ENCODE results near the gene WDR11.

WDR11 gene

DNA sequence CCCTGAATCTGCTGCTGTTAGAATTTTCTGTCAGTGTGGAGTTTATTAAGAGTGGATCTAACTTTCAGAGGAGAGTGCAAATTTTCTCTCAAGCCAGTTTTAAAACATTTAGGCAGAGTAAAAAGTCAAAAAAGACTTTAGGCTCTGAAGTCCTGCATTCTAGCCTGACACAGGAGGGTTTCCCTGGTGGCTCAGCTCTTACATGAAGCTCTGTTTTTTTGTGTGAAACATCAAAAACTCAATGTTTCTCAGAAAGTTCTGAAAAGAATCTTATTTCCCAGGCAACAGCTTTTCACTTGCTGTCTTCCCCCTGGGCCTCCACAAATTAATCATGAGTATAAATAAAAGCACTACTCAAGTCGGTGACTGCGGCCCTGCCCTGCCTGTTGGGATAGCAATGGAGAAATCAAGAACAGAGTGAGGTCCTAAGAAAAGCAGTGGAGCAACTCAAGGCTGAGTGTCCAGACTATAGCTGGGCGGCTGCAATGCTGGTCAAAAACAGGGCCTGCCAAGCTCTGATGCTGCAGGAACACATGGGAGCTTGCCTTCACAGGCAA, 22.3 kb upstream of the WDR11 start:
- TF ChIP-seq, protein P1, sequence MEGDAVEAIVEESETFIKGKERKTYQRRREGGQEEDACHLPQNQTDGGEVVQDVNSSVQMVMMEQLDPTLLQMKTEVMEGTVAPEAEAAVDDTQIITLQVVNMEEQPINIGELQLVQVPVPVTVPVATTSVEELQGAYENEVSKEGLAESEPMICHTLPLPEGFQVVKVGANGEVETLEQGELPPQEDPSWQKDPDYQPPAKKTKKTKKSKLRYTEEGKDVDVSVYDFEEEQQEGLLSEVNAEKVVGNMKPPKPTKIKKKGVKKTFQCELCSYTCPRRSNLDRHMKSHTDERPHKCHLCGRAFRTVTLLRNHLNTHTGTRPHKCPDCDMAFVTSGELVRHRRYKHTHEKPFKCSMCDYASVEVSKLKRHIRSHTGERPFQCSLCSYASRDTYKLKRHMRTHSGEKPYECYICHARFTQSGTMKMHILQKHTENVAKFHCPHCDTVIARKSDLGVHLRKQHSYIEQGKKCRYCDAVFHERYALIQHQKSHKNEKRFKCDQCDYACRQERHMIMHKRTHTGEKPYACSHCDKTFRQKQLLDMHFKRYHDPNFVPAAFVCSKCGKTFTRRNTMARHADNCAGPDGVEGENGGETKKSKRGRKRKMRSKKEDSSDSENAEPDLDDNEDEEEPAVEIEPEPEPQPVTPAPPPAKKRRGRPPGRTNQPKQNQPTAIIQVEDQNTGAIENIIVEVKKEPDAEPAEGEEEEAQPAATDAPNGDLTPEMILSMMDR (IDR thresholded peaks at IDR 0.05; ENCODE audit: low read depth, low read length), result no peak
- DNase-seq (ENCODE audit: extremely low read depth, low read depth), result no peak

GRCh38 chr10:120832106-120832505, 19.1 kb upstream of the WDR11 start:
- no peak for DNase-seq (ENCODE audit: extremely low read depth, low read depth)
- TF ChIP-seq, protein P1 (IDR thresholded peaks at IDR 0.05; ENCODE audit: low read depth, low read length), result no peak

- DNase-seq (ENCODE audit: extremely low read depth, low read depth), result no peak
- TF ChIP-seq, protein P1 (IDR thresholded peaks at IDR 0.05; ENCODE audit: low read depth, low read length), result no peak
Observed at GRCh38 chr10:120833222-120833928, 17.8 kb upstream of the WDR11 start.

GRCh38 chr10:120835603-120836002, 15.6 kb upstream of the WDR11 start:
- TF ChIP-seq, protein P1 (IDR thresholded peaks at IDR 0.05; ENCODE audit: low read depth, low read length), result no peak
- no peak for DNase-seq (ENCODE audit: extremely low read depth, low read depth)

DNA sequence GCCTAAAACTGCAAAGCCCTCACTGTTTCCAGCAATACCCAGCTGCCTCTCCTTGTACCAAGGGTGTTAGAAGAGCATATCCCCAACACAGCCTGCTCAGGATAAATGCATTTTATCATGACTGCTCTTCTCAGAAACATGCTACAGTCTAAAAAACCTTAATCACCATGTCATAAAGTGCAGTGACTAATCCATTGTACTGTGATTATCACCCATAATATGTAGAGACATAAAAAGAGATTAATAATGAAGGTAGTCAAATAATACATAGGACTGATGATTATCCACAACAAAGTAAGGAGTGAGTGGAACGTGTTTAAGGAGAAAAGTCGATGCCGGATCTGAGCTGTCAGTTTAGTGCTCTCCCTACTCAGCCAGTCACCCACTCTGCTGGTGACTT, 12.2 kb upstream of the WDR11 start:
- no peak for DNase-seq (ENCODE audit: extremely low read depth, low read depth)
- TF ChIP-seq, protein P1 (IDR thresholded peaks at IDR 0.05; ENCODE audit: low read depth, low read length), result no peak

- DNase-seq (ENCODE audit: extremely low read depth, low read depth), result no peak
Observed at GRCh38 chr10:120841522-120842189, 9.5 kb upstream of the WDR11 start.

More at GRCh38 chr10:120841522-120842189, 9.5 kb upstream of the WDR11 start:
- TF ChIP-seq, protein P1 (IDR thresholded peaks at IDR 0.05; ENCODE audit: low read depth, low read length), result no peak

Data from AG09319 (cell line).